ENCODE results near the gene TRPV5. TPM values are rescaled to one million over a fixed set of nuclear protein-coding genes. Genes with fewer than 3 reads are reported as not detected.

TRPV5 gene
- polyA plus RNA-seq, 2 of the 4 experiments (the other 2 are of a cell fraction): not detected

GRCh38 chr7:142948603-142949002 lies 15.1 kb upstream of the TRPV5 start:
- Histone ChIP-seq H3K27ac (no peak overlapping the region), H3K9me3 (no peaks in the 10 kb centered on the region), H3K4me1 (no peaks in the 10 kb centered on the region), H3K4me2 (no peak overlapping the region), H3K4me3 (no peak overlapping the region)
- no peak for FAIRE-seq
- no peak for DNase-seq (ENCODE audit: low read depth in 1 of 2, low spot score in 1 of 2)
- TF ChIP-seq KDM1A (IDR thresholded peaks at IDR 0.05; ENCODE audit: low read depth) (no peak), HOXB5 (CRISPR knock-in tag; IDR thresholded peaks at IDR 0.05) (no peak), FOSL2 (IDR thresholded peaks at IDR 0.05) (no peak), FOSL2 (CRISPR knock-in tag; IDR thresholded peaks at IDR 0.05) (no peak), HEYL (CRISPR knock-in tag; IDR thresholded peaks at IDR 0.05) (no peak), NR3C1 (IDR thresholded peaks at IDR 0.05) (no peak), CHD4 (IDR thresholded peaks at IDR 0.05; ENCODE audit: borderline replicate concordance) (no peak), MAZ (IDR thresholded peaks at IDR 0.05; ENCODE audit: borderline replicate concordance, low read depth, low read length) (no peak), HDAC2 (IDR thresholded peaks at IDR 0.05) (no peak), RARB (CRISPR knock-in tag; IDR thresholded peaks at IDR 0.05) (no peak)
- ChIA-PET CTCF (no interaction called here), POLR2A (no interaction called here)
- ATAC-seq: no peak
- 51% methylated on average over 4 of the region's 4 CpGs for WGBS (ENCODE audit: missing lambda C conversion rate)

DNA sequence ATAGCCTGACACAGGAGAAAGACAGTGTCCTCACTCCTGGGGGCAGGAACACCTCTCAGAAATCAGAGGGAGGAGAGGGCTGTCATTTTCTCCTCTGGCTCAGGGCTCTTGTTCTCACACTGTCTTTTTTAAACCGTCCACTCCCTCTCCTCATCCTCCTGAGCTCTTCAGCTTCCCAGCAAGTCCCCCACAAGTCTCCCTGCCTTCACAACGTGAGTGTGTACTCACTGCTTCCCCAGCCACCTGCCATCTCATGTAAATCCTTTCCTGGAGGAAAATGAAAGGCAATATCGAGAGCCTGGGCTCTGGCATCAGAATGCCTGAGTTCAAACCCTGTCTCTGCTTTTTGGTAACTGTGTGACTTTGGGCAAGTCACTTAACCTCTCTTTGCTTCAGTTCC lies 11.5 kb upstream of the TRPV5 start:
- ChIA-PET POLR2A (no interaction called here), CTCF (interaction anchor here (0.6 kb wide), 1 partner anchor 308 kb away, joined by 3 read pairs; no protein-coding TSS in a partner anchor)
- H3K27ac ChIP-seq: no peak overlapping the region
- FAIRE-seq: no peak
- no peak overlapping the region for H3K4me2 ChIP-seq
- H3K4me3 ChIP-seq: no peak overlapping the region
- TF ChIP-seq, protein P1, sequence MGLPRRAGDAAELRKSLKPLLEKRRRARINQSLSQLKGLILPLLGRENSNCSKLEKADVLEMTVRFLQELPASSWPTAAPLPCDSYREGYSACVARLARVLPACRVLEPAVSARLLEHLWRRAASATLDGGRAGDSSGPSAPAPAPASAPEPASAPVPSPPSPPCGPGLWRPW (IDR thresholded peaks at IDR 0.05): no peak
- no peak for TF ChIP-seq ELK1 (IDR thresholded peaks at IDR 0.05; ENCODE audit: low read depth, low read length)
- TF ChIP-seq, protein P2, sequence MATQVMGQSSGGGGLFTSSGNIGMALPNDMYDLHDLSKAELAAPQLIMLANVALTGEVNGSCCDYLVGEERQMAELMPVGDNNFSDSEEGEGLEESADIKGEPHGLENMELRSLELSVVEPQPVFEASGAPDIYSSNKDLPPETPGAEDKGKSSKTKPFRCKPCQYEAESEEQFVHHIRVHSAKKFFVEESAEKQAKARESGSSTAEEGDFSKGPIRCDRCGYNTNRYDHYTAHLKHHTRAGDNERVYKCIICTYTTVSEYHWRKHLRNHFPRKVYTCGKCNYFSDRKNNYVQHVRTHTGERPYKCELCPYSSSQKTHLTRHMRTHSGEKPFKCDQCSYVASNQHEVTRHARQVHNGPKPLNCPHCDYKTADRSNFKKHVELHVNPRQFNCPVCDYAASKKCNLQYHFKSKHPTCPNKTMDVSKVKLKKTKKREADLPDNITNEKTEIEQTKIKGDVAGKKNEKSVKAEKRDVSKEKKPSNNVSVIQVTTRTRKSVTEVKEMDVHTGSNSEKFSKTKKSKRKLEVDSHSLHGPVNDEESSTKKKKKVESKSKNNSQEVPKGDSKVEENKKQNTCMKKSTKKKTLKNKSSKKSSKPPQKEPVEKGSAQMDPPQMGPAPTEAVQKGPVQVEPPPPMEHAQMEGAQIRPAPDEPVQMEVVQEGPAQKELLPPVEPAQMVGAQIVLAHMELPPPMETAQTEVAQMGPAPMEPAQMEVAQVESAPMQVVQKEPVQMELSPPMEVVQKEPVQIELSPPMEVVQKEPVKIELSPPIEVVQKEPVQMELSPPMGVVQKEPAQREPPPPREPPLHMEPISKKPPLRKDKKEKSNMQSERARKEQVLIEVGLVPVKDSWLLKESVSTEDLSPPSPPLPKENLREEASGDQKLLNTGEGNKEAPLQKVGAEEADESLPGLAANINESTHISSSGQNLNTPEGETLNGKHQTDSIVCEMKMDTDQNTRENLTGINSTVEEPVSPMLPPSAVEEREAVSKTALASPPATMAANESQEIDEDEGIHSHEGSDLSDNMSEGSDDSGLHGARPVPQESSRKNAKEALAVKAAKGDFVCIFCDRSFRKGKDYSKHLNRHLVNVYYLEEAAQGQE (IDR thresholded peaks at IDR 0.05): no peak
- TF ChIP-seq HEYL (CRISPR knock-in tag; IDR thresholded peaks at IDR 0.05): no peak
- no peak for TF ChIP-seq MAZ (IDR thresholded peaks at IDR 0.05; ENCODE audit: borderline replicate concordance, low read depth, low read length)
- no peak for TF ChIP-seq ZC3H11A (IDR thresholded peaks at IDR 0.05)
- no peak for TF ChIP-seq FOXS1 (CRISPR knock-in tag; IDR thresholded peaks at IDR 0.05)
- TF ChIP-seq RCOR1 (IDR thresholded peaks at IDR 0.05; ENCODE audit: low read depth, low read length): no peak
- TF ChIP-seq, protein P3, sequence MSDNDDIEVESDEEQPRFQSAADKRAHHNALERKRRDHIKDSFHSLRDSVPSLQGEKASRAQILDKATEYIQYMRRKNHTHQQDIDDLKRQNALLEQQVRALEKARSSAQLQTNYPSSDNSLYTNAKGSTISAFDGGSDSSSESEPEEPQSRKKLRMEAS (IDR thresholded peaks at IDR 0.05): no peak
- no peak for TF ChIP-seq MAFK (IDR thresholded peaks at IDR 0.05; ENCODE audit: partially characterized antibody)
- no peak for TF ChIP-seq EHF (CRISPR knock-in tag; IDR thresholded peaks at IDR 0.05)
- 5% methylated on average over 3 of the region's 3 CpGs for WGBS (ENCODE audit: missing lambda C conversion rate)
- no peak for DNase-seq (ENCODE audit: low read depth in 1 of 2, low spot score in 1 of 2)
- no peaks in the 10 kb centered on the region for H3K4me1 ChIP-seq
- no peak for ATAC-seq
- no peaks in the 10 kb centered on the region for H3K9me3 ChIP-seq

GRCh38 chr7:142943706-142944268 lies 10.2 kb upstream of the TRPV5 start:
- ChIA-PET POLR2A (no interaction called here), CTCF (interaction anchor here (1.1 to 1.3 kb wide), 3 partner anchors 9 to 61 kb away, joined by 3 read pairs; no protein-coding TSS in a partner anchor)
- H3K27ac ChIP-seq: no peak overlapping the region
- no peaks in the 10 kb centered on the region for H3K4me1 ChIP-seq
- ATAC-seq: no peak
- H3K4me2 ChIP-seq: no peak overlapping the region
- no peak for TF ChIP-seq KDM5A (IDR thresholded peaks at IDR 0.05)
- TF ChIP-seq JUNB (IDR thresholded peaks at IDR 0.05): no peak
- no peak for TF ChIP-seq NR3C1 (IDR thresholded peaks at IDR 0.05)
- TF ChIP-seq E2F6 (IDR thresholded peaks at IDR 0.05; ENCODE audit: borderline replicate concordance, low read depth): no peak
- TF ChIP-seq EP300 (IDR thresholded peaks at IDR 0.05): no peak
- no peak for TF ChIP-seq HDAC2 (IDR thresholded peaks at IDR 0.05)
- no peak for TF ChIP-seq SREBF2 (IDR thresholded peaks at IDR 0.05)
- 10% methylated on average over 7 of the region's 7 CpGs for WGBS (ENCODE audit: missing lambda C conversion rate)
- FAIRE-seq: no peak
- no peak for DNase-seq (ENCODE audit: low read depth in 1 of 2, low spot score in 1 of 2)
- no peak overlapping the region for H3K4me3 ChIP-seq
- no peaks in the 10 kb centered on the region for H3K9me3 ChIP-seq

All from A549 (cell line).